ENCODE measurements around the gene RAB26.
"Not testable (repeated sequence)": the region's sequence is repeated elsewhere in the genome, so short reads cannot be mapped to it uniquely, and the experiment has no call there.

Gene RAB26

DNA sequence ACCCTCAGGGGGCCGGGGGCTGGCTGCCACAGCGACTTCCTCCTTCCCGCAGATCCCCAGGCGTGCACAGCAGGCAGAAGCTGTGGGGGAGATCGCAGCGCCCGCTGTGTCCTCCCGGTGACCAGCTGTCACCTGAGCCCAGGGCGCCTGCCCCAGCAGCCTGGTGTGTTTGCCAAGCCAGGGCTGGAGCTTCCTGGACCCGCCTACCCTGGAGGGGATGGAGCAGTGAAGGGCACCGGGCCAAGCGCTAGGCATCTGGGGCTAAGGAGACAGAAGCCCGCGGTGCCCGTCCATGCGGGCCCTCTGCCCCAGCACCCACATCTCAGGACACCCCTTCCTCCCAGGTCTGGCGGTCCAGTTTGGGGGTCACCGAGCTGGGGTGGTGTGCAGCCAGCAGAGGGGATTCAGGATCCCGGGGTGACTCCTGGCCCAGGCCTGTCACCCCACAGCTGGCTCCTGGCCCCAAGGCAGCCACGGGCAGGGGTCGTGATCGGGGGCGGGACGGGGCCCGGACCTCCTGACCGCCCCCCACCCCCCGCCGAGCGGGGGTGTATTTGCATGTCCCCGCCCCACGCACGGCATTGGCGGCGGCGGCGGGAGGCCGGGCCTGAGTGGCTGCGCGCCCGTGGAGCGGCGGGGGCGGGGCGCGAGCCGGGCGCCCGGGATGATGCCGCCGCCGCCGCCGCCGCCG lies at the start of gene RAB26:
Gene RAB26, plus strand, starts transcription at position 645 of the 691 bp plus-strand sequence. CDS start 159 bp downstream, outside the sequence.
- DNase-seq (ENCODE audit: low read depth, low spot score) = no peak

DNA sequence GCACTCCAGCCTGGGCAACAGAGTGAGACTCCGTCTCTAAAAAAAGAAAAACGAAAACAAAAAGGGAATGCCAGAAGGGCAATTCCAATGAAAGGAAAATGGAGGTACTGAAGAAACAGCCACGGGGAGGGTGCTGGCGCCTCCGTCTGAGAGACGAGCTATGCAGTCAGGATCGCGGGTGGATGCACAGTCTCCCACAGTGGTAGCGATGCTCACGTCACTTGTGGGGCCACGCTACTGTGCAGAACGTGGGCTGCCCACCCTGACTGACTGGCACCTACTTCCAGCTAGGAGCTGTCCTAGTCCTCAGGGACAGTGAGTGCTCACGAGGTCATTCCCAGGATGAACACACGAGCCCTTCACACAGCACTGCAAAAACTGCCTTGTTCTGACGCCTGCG lies 46.8 kb upstream of the RAB26 start:
- DNase-seq (ENCODE audit: low read depth, low spot score) = not testable (repeated sequence)

DNA sequence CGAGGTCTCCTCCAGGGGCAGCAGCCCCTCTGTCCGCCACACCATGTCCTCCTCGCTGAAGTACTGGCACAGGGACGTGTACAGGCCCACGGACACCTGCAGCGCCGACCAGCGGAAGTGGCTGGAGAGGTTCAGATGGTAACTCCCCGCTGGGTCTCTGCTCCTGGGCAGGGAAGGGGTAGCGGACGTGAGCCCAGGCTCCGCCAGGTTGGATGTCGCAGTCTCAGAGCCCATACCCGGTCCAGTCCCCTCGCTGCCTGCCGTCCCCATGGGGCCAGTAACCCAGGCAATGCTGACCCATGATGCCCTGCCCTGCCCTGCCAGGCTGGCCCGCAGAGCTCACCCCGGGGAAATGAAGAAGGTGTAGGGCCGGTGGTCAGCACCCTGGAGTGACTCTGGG lies 46.0 kb upstream of the RAB26 start:
- no peak for DNase-seq (ENCODE audit: low read depth, low spot score)

DNA sequence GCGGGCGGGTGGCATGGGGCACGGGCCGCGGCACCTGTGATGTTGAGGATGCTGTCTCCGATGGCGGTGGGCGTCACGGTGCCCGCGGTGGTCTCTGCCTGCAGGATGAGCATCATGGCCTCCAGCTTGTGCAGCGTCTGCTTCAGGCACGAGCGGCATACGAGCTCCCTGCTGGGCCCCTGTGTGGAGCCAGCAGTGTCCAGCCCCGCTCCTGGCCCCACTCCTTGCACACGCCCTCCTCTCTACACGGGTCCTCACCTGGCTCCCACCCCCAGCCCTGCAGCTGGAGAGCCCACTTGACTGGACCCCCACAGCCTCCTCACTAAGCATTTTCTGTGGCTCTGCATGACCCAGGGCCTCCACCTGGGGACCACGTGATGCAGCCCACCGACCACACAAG lies 44.0 kb upstream of the RAB26 start:
- not testable (repeated sequence) for DNase-seq (ENCODE audit: low read depth, low spot score)

DNA sequence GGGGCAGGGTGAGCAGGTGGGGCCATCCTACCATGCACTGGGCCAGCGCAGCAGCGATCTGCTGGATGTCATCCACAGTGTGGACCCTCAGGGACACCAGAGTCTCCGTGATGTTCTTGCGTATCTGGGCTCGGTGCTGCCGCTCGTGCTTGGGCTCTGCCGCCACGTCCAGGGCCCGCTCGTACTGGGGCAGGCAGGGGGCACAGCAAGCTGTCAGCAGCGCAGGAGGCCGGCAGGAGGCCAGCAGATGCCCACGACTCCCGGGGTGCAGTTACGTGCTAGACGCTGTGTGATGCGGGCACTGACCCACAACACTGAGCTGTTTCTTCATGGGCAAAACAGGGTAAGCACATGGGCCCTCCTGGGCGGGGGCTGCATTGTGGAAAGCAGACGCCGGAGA lies 43.1 kb upstream of the RAB26 start:
- DNase-seq (ENCODE audit: low read depth, low spot score) = not testable (repeated sequence)

- not testable (repeated sequence) for DNase-seq (ENCODE audit: low read depth, low spot score)
Measured at GRCh38 chr16:2105769-2106168, 42.7 kb upstream of the RAB26 start.

DNA sequence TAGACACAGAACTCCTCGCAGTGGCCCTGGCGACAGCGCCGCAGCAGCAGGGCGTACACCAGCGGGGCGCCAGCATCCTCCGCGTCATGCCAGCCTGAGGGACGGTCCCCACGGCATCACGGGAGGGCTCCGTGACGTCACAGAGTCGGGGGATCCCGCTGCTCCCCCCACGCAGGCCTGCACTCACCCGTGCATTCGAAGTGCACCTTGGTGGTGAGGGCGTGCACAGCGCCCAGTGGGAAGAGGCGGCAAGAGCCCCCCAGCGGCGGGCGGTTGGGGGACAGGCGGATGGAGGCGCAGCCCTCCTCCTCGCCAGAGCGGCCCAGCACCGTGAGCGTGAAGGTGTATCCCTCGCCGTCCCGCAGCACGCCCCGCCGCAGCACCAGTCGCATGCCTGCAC lies 42.2 kb upstream of the RAB26 start:
- DNase-seq (ENCODE audit: low read depth, low spot score) = not testable (repeated sequence)

DNA sequence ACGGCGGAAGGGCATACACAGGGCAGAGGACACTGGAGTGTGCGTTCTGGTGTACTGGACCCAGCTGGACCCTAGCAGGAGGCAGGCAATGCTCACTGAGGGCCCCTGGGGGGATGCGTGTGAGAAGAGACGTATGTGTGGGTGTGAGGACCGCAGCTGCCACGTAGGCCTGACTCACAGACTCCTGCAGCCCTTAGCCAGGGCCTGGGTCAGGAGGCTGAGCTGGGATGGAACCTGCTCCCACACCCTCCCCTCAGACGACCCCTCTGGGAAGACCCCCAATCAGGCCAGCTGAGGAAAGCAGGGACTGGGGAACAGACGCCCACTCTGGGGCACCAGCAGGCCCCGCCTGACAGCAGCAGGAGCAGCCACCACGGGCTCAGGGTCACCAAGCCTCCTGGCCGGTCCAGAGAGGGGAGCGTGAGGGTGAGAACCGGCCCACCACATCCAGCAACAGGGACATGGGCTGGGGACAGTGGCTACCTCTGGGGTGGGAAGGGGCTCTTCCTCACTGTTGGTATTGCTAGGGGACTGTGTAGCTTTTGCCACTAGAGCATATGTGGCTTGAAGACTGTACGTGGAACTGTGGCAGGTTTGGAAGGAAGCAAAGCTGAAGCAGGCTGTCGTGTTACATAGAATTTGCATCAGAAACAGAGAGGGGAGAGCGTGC lies 41.2 kb upstream of the RAB26 start:
- DNase-seq (ENCODE audit: low read depth, low spot score) = not testable (repeated sequence)

DNA sequence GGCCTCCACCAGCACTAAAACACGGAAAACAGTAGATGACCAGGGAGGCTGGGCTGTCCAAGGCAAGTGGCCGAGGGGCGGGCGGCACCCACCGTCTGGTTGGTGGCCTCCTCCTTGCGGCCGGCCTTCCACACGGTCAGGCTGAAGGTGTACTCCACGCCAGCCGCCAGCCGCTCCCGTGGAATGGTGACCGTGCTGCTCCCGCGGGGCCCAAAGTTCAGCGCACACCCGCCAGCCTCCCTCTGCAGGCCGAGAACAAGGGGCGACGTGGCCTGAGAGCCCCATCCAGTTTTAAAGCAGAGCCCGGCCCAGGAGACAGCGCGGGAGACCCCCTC lies 40.7 kb upstream of the RAB26 start:
- DNase-seq (ENCODE audit: low read depth, low spot score) = not testable (repeated sequence)

GRCh38 chr16:2108446-2109270 lies 39.8 kb upstream of the RAB26 start:
- DNase-seq (ENCODE audit: low read depth, low spot score) = not testable (repeated sequence)

GRCh38 chr16:2109271-2109580 lies 39.2 kb upstream of the RAB26 start:
- not testable (repeated sequence) for DNase-seq (ENCODE audit: low read depth, low spot score)

GRCh38 chr16:2109872-2110271 lies 38.6 kb upstream of the RAB26 start:
- DNase-seq (ENCODE audit: low read depth, low spot score) = not testable (repeated sequence)

- DNase-seq (ENCODE audit: low read depth, low spot score) = not testable (repeated sequence)
Measured at GRCh38 chr16:2110332-2111008, 38.0 kb upstream of the RAB26 start.

- DNase-seq (ENCODE audit: low read depth, low spot score) = not testable (repeated sequence)
Measured at GRCh38 chr16:2111009-2111353, 37.4 kb upstream of the RAB26 start.

- DNase-seq (ENCODE audit: low read depth, low spot score) = not testable (repeated sequence)
Measured at GRCh38 chr16:2111412-2112335, 36.8 kb upstream of the RAB26 start.

DNA sequence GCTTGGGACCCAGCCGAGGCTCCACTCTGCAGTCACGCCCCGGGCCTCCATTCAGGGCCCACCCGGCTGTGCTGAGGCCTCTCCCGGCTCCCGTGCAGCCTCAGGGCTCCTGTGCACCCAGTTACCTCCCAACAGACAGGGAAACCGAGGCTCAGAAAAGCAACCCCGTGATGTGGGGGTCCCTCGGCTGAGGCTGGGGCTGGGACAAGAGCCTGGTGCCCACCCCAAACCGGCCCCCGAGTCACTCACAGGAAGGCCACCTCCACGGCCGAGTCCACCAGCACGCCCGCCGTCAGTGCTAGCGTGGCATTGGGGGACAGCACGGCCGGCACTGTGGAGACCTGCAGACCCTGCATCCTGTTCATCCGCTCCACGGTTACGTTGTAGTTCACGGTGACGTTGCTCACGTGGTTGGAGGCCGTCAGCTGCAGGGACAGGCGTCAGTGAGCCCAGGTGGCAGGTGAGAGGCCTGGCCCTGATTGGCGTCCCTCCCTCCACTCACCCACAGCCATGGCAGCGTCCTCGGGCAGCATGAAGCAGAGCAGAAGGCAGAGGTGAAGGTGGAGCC lies 35.8 kb upstream of the RAB26 start:
- not testable (repeated sequence) for DNase-seq (ENCODE audit: low read depth, low spot score)

- not testable (repeated sequence) for DNase-seq (ENCODE audit: low read depth, low spot score)
Measured at GRCh38 chr16:2114225-2114624, 34.2 kb upstream of the RAB26 start.

GRCh38 chr16:2114885-2115590 lies 33.4 kb upstream of the RAB26 start:
- DNase-seq (ENCODE audit: low read depth, low spot score) = not testable (repeated sequence)

DNA sequence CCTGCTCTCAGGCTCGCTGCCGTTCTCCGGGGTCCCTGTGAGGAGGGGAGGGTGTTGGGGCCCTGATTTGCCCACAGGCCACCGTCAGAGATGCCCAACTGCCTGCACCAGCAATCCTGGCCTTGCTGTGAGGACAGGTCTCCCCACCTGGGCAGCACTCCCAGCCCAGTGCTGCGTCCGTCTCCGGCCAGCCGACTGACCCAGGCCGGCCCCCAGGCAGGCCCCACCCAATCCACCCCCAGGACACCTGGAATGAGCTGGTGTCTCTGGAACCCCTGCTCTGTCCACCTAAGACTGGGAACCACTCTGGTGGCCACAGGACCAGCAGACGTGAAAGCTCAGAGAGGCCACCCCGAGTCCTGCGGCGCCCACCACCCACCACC lies 32.8 kb upstream of the RAB26 start:
- DNase-seq (ENCODE audit: low read depth, low spot score) = no peak

DNA sequence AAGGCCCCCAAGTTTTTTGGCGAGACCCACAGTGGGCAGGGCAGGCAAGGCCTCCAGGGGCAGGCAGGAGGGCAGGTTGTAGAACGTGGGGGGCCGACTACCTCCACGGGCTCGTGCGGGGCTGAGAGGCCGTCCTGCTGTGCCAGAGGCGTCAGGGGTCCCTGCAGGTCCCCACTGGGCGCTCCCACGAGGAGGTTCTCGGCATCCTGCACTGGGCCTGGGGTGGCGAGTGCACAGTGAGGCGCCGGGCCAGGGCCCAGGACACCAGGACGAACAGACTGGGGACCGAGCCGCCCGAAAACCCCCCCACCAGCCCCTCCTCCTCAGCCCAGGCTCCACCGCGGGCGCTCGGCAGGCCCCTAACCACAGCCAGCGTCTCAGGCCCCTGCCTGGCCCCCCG lies 32.0 kb upstream of the RAB26 start:
- DNase-seq (ENCODE audit: low read depth, low spot score) = not testable (repeated sequence)

Data from activated naive CD8-positive, alpha-beta T cell treated with anti-CD3 and anti-CD28 coated beads, Interleukin-2, amount 50 U/mL, for 16 hours (primary cell).